ENCODE results near the gene KLHL35.

Gene KLHL35

DNA sequence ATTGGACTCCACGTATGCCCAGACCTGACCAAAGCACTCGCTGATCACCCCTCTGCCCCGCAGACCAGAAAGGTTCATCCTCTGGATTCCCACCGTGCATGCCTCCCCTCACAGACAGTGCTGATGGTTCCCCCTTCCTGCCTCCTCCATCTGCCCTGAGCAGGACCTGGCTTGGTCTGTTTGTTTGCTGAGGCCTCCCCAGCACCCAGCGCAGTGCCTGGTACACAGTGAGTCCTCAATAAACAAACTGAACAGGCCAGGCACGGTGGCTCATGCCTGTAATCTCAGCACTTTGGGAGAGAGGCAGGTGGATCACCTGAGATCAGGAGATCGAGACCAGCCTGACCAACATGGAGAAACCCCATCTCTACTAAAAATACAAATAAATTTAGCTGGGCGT lies 57.4 kb downstream of the KLHL35 start:
- Mint-ChIP-seq H3K4me3 (no peak overlapping the region), H3K27me3 (peaks cover 0 to 7% of the 10 kb centered on the region in 2 donors), H3K27ac (no peak overlapping the region), H3K4me1 (ENCODE audit: low read depth in 2 of 2) (peaks cover 0 to 6% of the 10 kb centered on the region in 2 donors), H3K9me3 (no peaks in the 10 kb centered on the region), H3K36me3 (ENCODE audit: insufficient read depth) (no peaks in the 10 kb centered on the region)
- ATAC-seq (replicated peaks) = no peak
- DNase-seq = no peak

DNA sequence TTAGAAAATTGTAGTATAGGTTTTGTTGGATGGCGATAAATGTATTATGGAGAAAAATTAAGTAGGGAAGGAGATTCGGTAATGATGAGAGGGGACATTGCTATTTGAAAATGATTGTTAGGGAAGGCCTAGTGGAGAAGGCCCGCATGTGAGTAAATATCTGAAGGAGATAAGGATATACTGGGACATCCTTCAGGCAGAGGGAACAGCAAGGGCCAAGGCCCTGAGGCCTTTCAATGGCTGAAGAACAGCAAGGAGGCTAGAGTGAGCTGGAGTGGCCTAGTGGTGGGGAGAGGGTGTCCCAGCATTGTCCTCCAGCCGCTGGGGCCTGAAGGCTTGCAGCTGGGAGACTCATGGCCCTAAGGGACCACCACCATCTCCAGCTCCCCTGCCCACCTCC lies 58.4 kb downstream of the KLHL35 start:
- Mint-ChIP-seq H3K27ac (no peak overlapping the region), H3K36me3 (ENCODE audit: insufficient read depth) (no peaks in the 10 kb centered on the region), H3K4me1 (ENCODE audit: low read depth in 2 of 2) (peaks cover 3 to 12% of the 10 kb centered on the region in 2 donors), H3K4me3 (no peak overlapping the region), H3K27me3 (peaks cover 0 to 7% of the 10 kb centered on the region in 2 donors), H3K9me3 (no peaks in the 10 kb centered on the region)
- ATAC-seq (replicated peaks) = no peak
- DNase-seq = no peak

DNA sequence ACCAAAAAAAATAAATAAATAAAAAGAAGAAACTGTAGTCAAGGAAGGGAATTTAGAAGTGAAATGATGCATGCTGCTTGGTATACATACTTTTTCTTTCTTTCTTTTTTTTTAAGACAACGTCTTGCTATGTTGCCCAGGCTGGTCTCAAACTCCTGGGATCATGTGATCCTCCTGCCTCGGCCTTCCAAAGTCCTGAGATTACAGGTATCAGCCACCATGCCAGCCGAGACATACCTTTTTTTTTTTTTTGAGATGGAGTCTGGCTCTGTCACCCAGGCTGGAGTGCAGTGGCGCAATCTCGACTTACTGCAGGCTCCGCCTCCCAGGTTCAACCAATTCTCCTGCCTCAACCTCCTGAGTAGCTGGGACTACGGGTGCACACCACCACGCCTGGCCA lies 59.8 kb downstream of the KLHL35 start:
- DNase-seq (no peak), ATAC-seq (replicated peaks) (no peak)
- Mint-ChIP-seq H3K36me3 (ENCODE audit: insufficient read depth) (no peaks in the 10 kb centered on the region), H3K4me1 (ENCODE audit: low read depth in 2 of 2) (peaks cover 3 to 12% of the 10 kb centered on the region in 2 donors), H3K4me3 (no peak overlapping the region), H3K9me3 (no peaks in the 10 kb centered on the region), H3K27ac (no peak overlapping the region), H3K27me3 (peaks cover 0 to 7% of the 10 kb centered on the region in 2 donors)
